ENCODE data around the gene UGT2A1. TPM values are rescaled to one million over a fixed set of nuclear protein-coding genes. Genes with fewer than 3 reads are reported as not detected.
"Not testable (repeated sequence)": the region's sequence is repeated elsewhere in the genome, so short reads cannot be mapped to it uniquely, and the experiment has no call there.

The UGT2A1 gene
- total RNA-seq, 1 experiment from 2014 or later = not detected

- H3K4me3 ChIP-seq (ENCODE audit: low read length) = not testable (repeated sequence)
Observed at GRCh38 chr4:69661130-69661803, 8.2 kb upstream of the UGT2A1 start.

GRCh38 chr4:69658133-69658532, 5.1 kb upstream of the UGT2A1 start:
- no peak for DNase-seq
- no peak overlapping the region for H3K4me3 ChIP-seq (ENCODE audit: low read length)
- no peaks in the 10 kb centered on the region for H3K4me1 ChIP-seq (ENCODE audit: low read length)
- no peaks in the 10 kb centered on the region for H3K36me3 ChIP-seq (ENCODE audit: insufficient read depth, low read length)
- H3K9me2 ChIP-seq (replicated peaks; ENCODE audit: insufficient read depth, low read length) = no peaks in the 10 kb centered on the region
- no peak overlapping the region for H3K4me2 ChIP-seq (ENCODE audit: low read depth, low read length, poor library complexity, severe bottlenecking)
- H2AFZ ChIP-seq (ENCODE audit: low read length) = no peak overlapping the region
- H3K9me3 ChIP-seq (ENCODE audit: low read length) = no peaks in the 10 kb centered on the region; the same call in 1 of the 2 replicates
- no peaks in the 10 kb centered on the region for H3K79me2 ChIP-seq (ENCODE audit: low read length)
- H4K20me1 ChIP-seq (ENCODE audit: insufficient read depth, low read depth, low read length) = no peaks in the 10 kb centered on the region
- H3K27me3 ChIP-seq (ENCODE audit: low read length) = no peaks in the 10 kb centered on the region
- no peak overlapping the region for H3K27ac ChIP-seq (ENCODE audit: low read length)
- no peak overlapping the region for H3K9ac ChIP-seq (ENCODE audit: low read length)

More at GRCh38 chr4:69661130-69661803, 8.2 kb upstream of the UGT2A1 start:
- not testable (repeated sequence) for H2AFZ ChIP-seq (ENCODE audit: low read length); H3K27ac ChIP-seq (ENCODE audit: low read length); H4K20me1 ChIP-seq (ENCODE audit: insufficient read depth, low read depth, low read length); H3K27me3 ChIP-seq (ENCODE audit: low read length); H3K4me2 ChIP-seq (ENCODE audit: low read depth, low read length, poor library complexity, severe bottlenecking); H3K9ac ChIP-seq (ENCODE audit: low read length); H3K9me3 ChIP-seq (ENCODE audit: low read length); H3K9me2 ChIP-seq (replicated peaks; ENCODE audit: insufficient read depth, low read length); H3K36me3 ChIP-seq (ENCODE audit: insufficient read depth, low read length); DNase-seq; H3K79me2 ChIP-seq (ENCODE audit: low read length); H3K4me1 ChIP-seq (ENCODE audit: low read length)

- H3K9me3 ChIP-seq (ENCODE audit: low read length) = no peaks in the 10 kb centered on the region; the same call in 1 of the 2 replicates
- no peak overlapping the region for H3K4me3 ChIP-seq (ENCODE audit: low read length)
Observed at GRCh38 chr4:69656653-69657158, 3.7 kb upstream of the UGT2A1 start.

GRCh38 chr4:69650872-69651271, 2.2 kb downstream of the UGT2A1 start:
- Histone ChIP-seq H3K9ac (ENCODE audit: low read length) (no peak overlapping the region), H3K27me3 (ENCODE audit: low read length) (no peaks in the 10 kb centered on the region), H3K4me1 (ENCODE audit: low read length) (no peaks in the 10 kb centered on the region), H3K9me3 (ENCODE audit: low read length) (no peaks in the 10 kb centered on the region), H2AFZ (ENCODE audit: low read length) (no peak overlapping the region), H3K36me3 (ENCODE audit: insufficient read depth, low read length) (no peaks in the 10 kb centered on the region), H3K4me2 (ENCODE audit: low read depth, low read length, poor library complexity, severe bottlenecking) (no peak overlapping the region), H3K9me2 (replicated peaks; ENCODE audit: insufficient read depth, low read length) (no peaks in the 10 kb centered on the region), H3K27ac (ENCODE audit: low read length) (no peak overlapping the region), H4K20me1 (ENCODE audit: insufficient read depth, low read depth, low read length) (no peaks in the 10 kb centered on the region), H3K4me3 (ENCODE audit: low read length) (no peak overlapping the region), H3K79me2 (ENCODE audit: low read length) (no peaks in the 10 kb centered on the region)
- DNase-seq = no peak

More at GRCh38 chr4:69656653-69657158, 3.7 kb upstream of the UGT2A1 start:
- Histone ChIP-seq H3K36me3 (ENCODE audit: insufficient read depth, low read length) (no peaks in the 10 kb centered on the region), H3K4me2 (ENCODE audit: low read depth, low read length, poor library complexity, severe bottlenecking) (no peak overlapping the region), H3K27ac (ENCODE audit: low read length) (no peak overlapping the region), H3K9ac (ENCODE audit: low read length) (no peak overlapping the region), H3K27me3 (ENCODE audit: low read length) (no peaks in the 10 kb centered on the region), H2AFZ (ENCODE audit: low read length) (no peak overlapping the region), H3K4me1 (ENCODE audit: low read length) (no peaks in the 10 kb centered on the region), H4K20me1 (ENCODE audit: insufficient read depth, low read depth, low read length) (no peaks in the 10 kb centered on the region), H3K9me2 (replicated peaks; ENCODE audit: insufficient read depth, low read length) (no peaks in the 10 kb centered on the region), H3K79me2 (ENCODE audit: low read length) (no peaks in the 10 kb centered on the region)
- DNase-seq = no peak

GRCh38 chr4:69649629-69650028, 3.4 kb downstream of the UGT2A1 start:
- Histone ChIP-seq H4K20me1 (ENCODE audit: insufficient read depth, low read depth, low read length) (no peaks in the 10 kb centered on the region), H3K36me3 (ENCODE audit: insufficient read depth, low read length) (no peaks in the 10 kb centered on the region), H3K79me2 (ENCODE audit: low read length) (no peaks in the 10 kb centered on the region), H2AFZ (ENCODE audit: low read length) (no peak overlapping the region), H3K9ac (ENCODE audit: low read length) (no peak overlapping the region), H3K9me3 (ENCODE audit: low read length) (no peaks in the 10 kb centered on the region), H3K9me2 (replicated peaks; ENCODE audit: insufficient read depth, low read length) (no peaks in the 10 kb centered on the region), H3K4me2 (ENCODE audit: low read depth, low read length, poor library complexity, severe bottlenecking) (no peak overlapping the region), H3K27me3 (ENCODE audit: low read length) (no peaks in the 10 kb centered on the region), H3K4me1 (ENCODE audit: low read length) (no peaks in the 10 kb centered on the region), H3K27ac (ENCODE audit: low read length) (no peak overlapping the region), H3K4me3 (ENCODE audit: low read length) (no peak overlapping the region)
- DNase-seq = no peak

- no peak overlapping the region for H3K27ac ChIP-seq (ENCODE audit: low read length)
- H3K9me2 ChIP-seq (replicated peaks; ENCODE audit: insufficient read depth, low read length) = no peaks in the 10 kb centered on the region
- no peak overlapping the region for H3K4me2 ChIP-seq (ENCODE audit: low read depth, low read length, poor library complexity, severe bottlenecking)
- H3K79me2 ChIP-seq (ENCODE audit: low read length) = no peaks in the 10 kb centered on the region
- H3K9me3 ChIP-seq (ENCODE audit: low read length) = no peaks in the 10 kb centered on the region
- no peak overlapping the region for H3K4me3 ChIP-seq (ENCODE audit: low read length)
- no peak overlapping the region for H3K9ac ChIP-seq (ENCODE audit: low read length)
- no peaks in the 10 kb centered on the region for H3K27me3 ChIP-seq (ENCODE audit: low read length)
- H4K20me1 ChIP-seq (ENCODE audit: insufficient read depth, low read depth, low read length) = no peaks in the 10 kb centered on the region
- no peak for DNase-seq
- H3K36me3 ChIP-seq (ENCODE audit: insufficient read depth, low read length) = no peaks in the 10 kb centered on the region
- no peak overlapping the region for H2AFZ ChIP-seq (ENCODE audit: low read length)
- no peaks in the 10 kb centered on the region for H3K4me1 ChIP-seq (ENCODE audit: low read length)
Observed at GRCh38 chr4:69649207-69649606, 3.8 kb downstream of the UGT2A1 start.

- H3K4me2 ChIP-seq (ENCODE audit: low read depth, low read length, poor library complexity, severe bottlenecking) = no peak overlapping the region
- H3K4me3 ChIP-seq (ENCODE audit: low read length) = no peak overlapping the region
- H3K27me3 ChIP-seq (ENCODE audit: low read length) = no peaks in the 10 kb centered on the region
- no peaks in the 10 kb centered on the region for H3K36me3 ChIP-seq (ENCODE audit: insufficient read depth, low read length)
- H3K9me2 ChIP-seq (replicated peaks; ENCODE audit: insufficient read depth, low read length) = no peaks in the 10 kb centered on the region
- H3K9me3 ChIP-seq (ENCODE audit: low read length) = no peaks in the 10 kb centered on the region
- H3K4me1 ChIP-seq (ENCODE audit: low read length) = no peaks in the 10 kb centered on the region
- H3K9ac ChIP-seq (ENCODE audit: low read length) = no peak overlapping the region
- H3K79me2 ChIP-seq (ENCODE audit: low read length) = no peaks in the 10 kb centered on the region
- DNase-seq = no peak
- no peak overlapping the region for H2AFZ ChIP-seq (ENCODE audit: low read length)
- no peaks in the 10 kb centered on the region for H4K20me1 ChIP-seq (ENCODE audit: insufficient read depth, low read depth, low read length)
- no peak overlapping the region for H3K27ac ChIP-seq (ENCODE audit: low read length)
Observed at GRCh38 chr4:69642961-69643360, 10.1 kb downstream of the UGT2A1 start.

- Histone ChIP-seq H3K4me1 (ENCODE audit: low read length) (no peaks in the 10 kb centered on the region), H3K27me3 (ENCODE audit: low read length) (no peaks in the 10 kb centered on the region), H3K9me2 (replicated peaks; ENCODE audit: insufficient read depth, low read length) (no peaks in the 10 kb centered on the region), H3K9ac (ENCODE audit: low read length) (no peak overlapping the region), H3K9me3 (ENCODE audit: low read length) (no peaks in the 10 kb centered on the region), H2AFZ (ENCODE audit: low read length) (no peak overlapping the region), H3K27ac (ENCODE audit: low read length) (no peak overlapping the region), H3K4me3 (ENCODE audit: low read length) (no peak overlapping the region), H3K79me2 (ENCODE audit: low read length) (no peaks in the 10 kb centered on the region), H4K20me1 (ENCODE audit: insufficient read depth, low read depth, low read length) (no peaks in the 10 kb centered on the region), H3K36me3 (ENCODE audit: insufficient read depth, low read length) (no peaks in the 10 kb centered on the region), H3K4me2 (ENCODE audit: low read depth, low read length, poor library complexity, severe bottlenecking) (no peak overlapping the region)
- no peak for DNase-seq
Observed at GRCh38 chr4:69640289-69640688, 12.8 kb downstream of the UGT2A1 start.

Data from Karpas-422 (cell line).